PC-9 (cell line): ENCODE results near the gene C11orf42. TPM values are rescaled to one million over a fixed set of nuclear protein-coding genes. Genes with fewer than 3 reads are reported as not detected.

Experiments used
- BruUV-seq: library from RNA; stranded (reverse); fragments of 400-500 nt; replicated peaks from 2 replicates; lab custom pipeline; 2021; lab: Mats Ljungman, UMichigan
- CTCF ChIA-PET: fragments of 300-600 bp; sonication (Branson Sonifier 250); formaldehyde crosslinking; loops from one replicate; lab custom pipeline; 2022; ENCODE audit warnings: antibody characterized with exemption; lab: Charles Lee
- POLR2A ChIA-PET: fragments of 300-600 bp; sonication (Branson Sonifier 250); formaldehyde crosslinking; loops from one replicate; lab custom pipeline; 2022; ENCODE audit warnings: antibody characterized with exemption; ENCODE audit not compliant: unreplicated experiment; lab: Charles Lee
- DNase-seq, 2 experiments: peaks; one replicate each; pipeline versions ENCODE4 v3.0.0 to v3.0.0-alpha.2; 2015 to 2022; ENCODE audit warnings: mixed read lengths in 1 of 2
- H2AFZ ChIP-seq: fragments of 200-600 bp; sonication (generic); 2 replicates; pipeline ENCODE4 v1.8.1; 2017; ENCODE audit warnings: antibody characterized with exemption
- H3F3A ChIP-seq: fragments of 200-600 bp; sonication (generic); 2 replicates; pipeline ENCODE4 v1.8.1; 2017; ENCODE audit warnings: antibody characterized with exemption, mild to moderate bottlenecking, low read depth; ENCODE audit not compliant: insufficient read depth
- H3K27ac ChIP-seq: fragments of 200-600 bp; sonication (generic); 2 replicates; pipeline ENCODE4 v1.6.1; 2016; ENCODE audit warnings: mixed run types
- H3K27me3 ChIP-seq: fragments of 200-600 bp; sonication (generic); 2 replicates; pipeline ENCODE4 v1.6.1; 2016; ENCODE audit warnings: low read depth, mixed run types; ENCODE audit not compliant: insufficient read depth
- H3K36me3 ChIP-seq: fragments of 200-600 bp; sonication (generic); 2 replicates; pipeline ENCODE4 v1.6.1; 2016; ENCODE audit warnings: low read depth, mixed run types
- H3K4me1 ChIP-seq: fragments of 200-600 bp; sonication (generic); replicated peaks from 2 replicates; pipeline ENCODE4 v1.6.1; 2016; ENCODE audit warnings: mixed run types; ENCODE audit not compliant: insufficient read depth
- H3K4me2 ChIP-seq: fragments of 200-600 bp; sonication (generic); 2 replicates; pipeline ENCODE4 v1.6.1; 2017; ENCODE audit warnings: mixed run types
- H3K4me3 ChIP-seq: fragments of 200-600 bp; sonication (generic); 2 replicates; pipeline ENCODE4 v1.6.1; 2016; ENCODE audit warnings: mixed run types
- H3K79me2 ChIP-seq: fragments of 200-600 bp; sonication (generic); 2 replicates; pipeline ENCODE4 v1.6.1; 2017; ENCODE audit warnings: low read depth, mixed run types
- H3K9me2 ChIP-seq: fragments of 200-600 bp; sonication (generic); 2 replicates; pipeline ENCODE4 v1.8.1; 2017; ENCODE audit warnings: mild to moderate bottlenecking; ENCODE audit not compliant: insufficient read depth
- H3K9me3 ChIP-seq: fragments of 200-600 bp; sonication (generic); 2 replicates; pipeline ENCODE4 v1.8.1; 2016; ENCODE audit warnings: low read depth; ENCODE audit not compliant: insufficient read depth
- H4K20me1 ChIP-seq: fragments of 200-600 bp; sonication (generic); 2 replicates; pipeline ENCODE4 v1.8.1; 2017; ENCODE audit not compliant: insufficient read depth
- CTCF ChIP-seq: fragments of 200-600 bp; sonication (generic); conservative IDR thresholded peaks from 2 replicates; pipeline ENCODE4 v1.6.1; 2017; ENCODE audit warnings: mixed run types, antibody characterized with exemption, mild to moderate bottlenecking, moderate library complexity
- EZH2 ChIP-seq: fragments of 200-600 bp; sonication (generic); IDR thresholded peaks from 2 replicates; pipeline ENCODE4 v1.8.0; 2017; ENCODE audit warnings: antibody characterized with exemption, low read depth
- intact Hi-C: fragments of 100-400 bp; cut with micrococcal nuclease; formaldehyde crosslinking; loops from one replicate; pipeline ENCODE4 v1.10.0; 2022; ENCODE audit not compliant: unreplicated experiment
- total RNA-seq: library from RNA; stranded (reverse); gene quantifications from 2 replicates; pipeline ENCODE4 v1.2.3, GENCODE V29; 2021

Gene C11orf42
- total RNA-seq, 1 experiment from 2014 or later, result not detected

- intact Hi-C loops, result no loop called here
- Histone ChIP-seq H3K36me3 (no peaks in the 10 kb centered on the region), H3K27ac (no peak overlapping the region), H3K4me2 (no peak overlapping the region), H3F3A (no peaks in the 10 kb centered on the region), H3K4me1 (no peaks in the 10 kb centered on the region), H3K27me3 (no peaks in the 10 kb centered on the region), H2AFZ (no peak overlapping the region), H3K9me2 (no peaks in the 10 kb centered on the region), H4K20me1 (no peaks in the 10 kb centered on the region), H3K9me3 (no peaks in the 10 kb centered on the region), H3K79me2 (no peaks in the 10 kb centered on the region), H3K4me3 (no peak overlapping the region)
- ChIA-PET POLR2A (no interaction called here), CTCF (no interaction called here)
- no TSS peak for BruUV-seq
- no peak for DNase-seq
- TF ChIP-seq CTCF, result no peak
- no peak for TF ChIP-seq EZH2
These were observed 11.1 kb downstream of the C11orf42 start for GRCh38 chr11:6216501-6216900.

DNA sequence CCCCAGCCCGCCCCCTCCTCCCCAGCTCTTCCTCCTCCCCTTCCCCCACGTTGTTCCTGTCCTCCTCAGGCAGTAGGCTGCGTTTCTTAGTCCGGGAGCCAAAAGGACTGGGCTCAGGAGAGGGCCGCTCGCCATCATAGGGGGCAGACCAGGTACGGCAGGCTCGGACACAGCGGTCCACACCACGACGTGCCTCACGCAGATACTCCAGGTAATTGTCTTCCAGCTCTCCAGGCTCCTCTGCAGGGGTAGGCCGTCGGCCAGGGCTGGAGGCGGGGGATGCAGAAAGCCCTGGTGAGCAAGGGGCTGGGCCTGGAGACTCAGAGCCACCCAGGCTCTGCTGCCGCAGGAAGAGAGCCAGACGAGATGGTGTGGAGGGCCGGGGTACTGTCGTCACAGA is 12.4 kb downstream of the C11orf42 start:
- Histone ChIP-seq H3K4me3 (no peak overlapping the region), H3K36me3 (no peaks in the 10 kb centered on the region), H3K9me3 (no peaks in the 10 kb centered on the region), H3K27ac (no peak overlapping the region), H3F3A (no peaks in the 10 kb centered on the region), H3K4me2 (no peak overlapping the region), H3K9me2 (no peaks in the 10 kb centered on the region), H3K4me1 (no peaks in the 10 kb centered on the region), H3K27me3 (no peaks in the 10 kb centered on the region), H4K20me1 (no peaks in the 10 kb centered on the region), H2AFZ (no peak overlapping the region), H3K79me2 (no peaks in the 10 kb centered on the region)
- DNase-seq, result no peak
- ChIA-PET POLR2A (no interaction called here), CTCF (interaction anchor here (0.6 kb wide), 1 partner anchor 314 kb away, joined by 3 read pairs; no protein-coding TSS in a partner anchor)
- TF ChIP-seq EZH2, result no peak
- no peak for TF ChIP-seq CTCF
- intact Hi-C loops, result no loop called here
- no TSS peak for BruUV-seq

DNA sequence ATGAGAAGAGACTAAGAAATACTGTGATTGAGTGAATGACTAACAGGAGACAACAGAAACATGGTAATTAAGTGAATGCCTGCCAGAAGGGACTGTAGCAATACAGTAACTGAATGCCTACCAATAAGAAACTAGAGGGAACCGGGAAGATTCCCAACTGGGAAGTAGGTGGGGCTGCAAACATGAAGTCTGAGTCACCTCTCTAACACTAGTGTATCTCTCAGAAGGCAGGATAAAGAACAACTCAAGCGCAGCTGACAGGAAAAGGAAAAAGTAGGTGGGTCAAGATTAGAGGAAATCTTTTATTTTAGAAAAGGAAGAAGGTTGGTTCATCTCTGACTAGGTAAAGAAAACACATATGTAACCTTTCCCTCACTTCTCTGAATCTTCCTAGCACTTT is 14.0 kb downstream of the C11orf42 start:
- Histone ChIP-seq H3K27me3 (no peaks in the 10 kb centered on the region), H3K4me3 (no peak overlapping the region), H3F3A (no peaks in the 10 kb centered on the region), H3K79me2 (no peaks in the 10 kb centered on the region), H3K36me3 (no peaks in the 10 kb centered on the region), H4K20me1 (no peaks in the 10 kb centered on the region), H2AFZ (no peak overlapping the region), H3K9me2 (no peaks in the 10 kb centered on the region), H3K27ac (no peak overlapping the region), H3K4me2 (no peak overlapping the region), H3K9me3 (no peaks in the 10 kb centered on the region), H3K4me1 (no peaks in the 10 kb centered on the region)
- DNase-seq, result peak in 1 of 2 experiments; percentile 7
- ChIA-PET CTCF (no interaction called here), POLR2A (no interaction called here)
- BruUV-seq, result no TSS peak
- TF ChIP-seq EZH2, result no peak
- TF ChIP-seq CTCF, result no peak
- intact Hi-C loops, result no loop called here
